Gastrocnemius medialis (tissue), 4 donors: ENCODE data around the gene MNAT1. TPM values are rescaled to one million over a fixed set of nuclear protein-coding genes. Genes with fewer than 3 reads are reported as not detected.

Experiments used
- ATAC-seq, 2 donors: fragments of 150-250 bp; one replicate each; pipeline ENCODE4 v1.9.1; 2016
- DNase-seq, 2 donors: peaks; one replicate each; pipeline ENCODE4 v3.0.0-alpha.2; 2019
- H3K27ac ChIP-seq, 4 donors: fragments of 200-600 bp; sonication (generic); 1 replicate in 1 of 4; 2 replicates in 3 of 4; pipeline ENCODE4 v1.5.1; 2016 to 2018; ENCODE audit warnings: mild to moderate bottlenecking in 2 of 4, moderate library complexity in 1 of 4
- H3K27me3 ChIP-seq, 3 donors: fragments of 200-600 bp; sonication (generic) in 2 of 3; 1 replicate in 1 of 3; 2 replicates in 2 of 3; pipeline versions ENCODE4 v1.5.1 to v1.6.0; 2016 to 2019; ENCODE audit warnings: mild to moderate bottlenecking in 1 of 3, moderate library complexity in 1 of 3
- H3K36me3 ChIP-seq, 2 donors: fragments of 200-600 bp; sonication (generic) in 1 of 2; one replicate each; pipeline ENCODE4 v1.5.1; 2017 to 2018
- H3K4me1 ChIP-seq, 2 donors: fragments of 200-600 bp; sonication (generic) in 1 of 2; one replicate each; pipeline ENCODE4 v1.5.1; 2016 to 2017; ENCODE audit warnings: mild to moderate bottlenecking in 2 of 2
- H3K4me3 ChIP-seq, 4 donors: fragments of 200-600 bp; sonication (generic) in 3 of 4; 1 replicate in 1 of 4; 2 replicates in 3 of 4; pipeline ENCODE4 v1.5.1; 2016 to 2019; ENCODE audit warnings: mild to moderate bottlenecking in 2 of 4
- H3K9me3 ChIP-seq, 3 donors: fragments of 200-600 bp; sonication (generic) in 2 of 3; 1 replicate in 1 of 3; 2 replicates in 2 of 3; pipeline ENCODE4 v1.5.1; 2016 to 2019
- POLR2A ChIP-seq, 2 donors: fragments of 450-650 bp; IDR thresholded peaks; one replicate each; pipeline ENCODE4 v1.6.1; 2017; ENCODE audit warnings: antibody characterized with exemption in 2 of 2, mild to moderate bottlenecking in 2 of 2, moderate library complexity in 2 of 2
- in situ Hi-C, 4 donors: fragments of 200-750 bp; cut with MboI; loops; one replicate each; pipeline versions ENCODE4 v1.15.0 to v1.8.0; 2017; ENCODE audit warnings: low sequenced_read_pairs in 4 of 4
- intact Hi-C: fragments of 100-400 bp; cut with DNase I; formaldehyde crosslinking; loops from one replicate; pipeline ENCODE4 v1.15.1; 2023; ENCODE audit warnings: low total_unique reads
- total RNA-seq, 4 donors: library from RNA; depleted of rRNA; stranded (reverse); fragments of >200 nt; gene quantifications; one replicate each; pipeline versions ENCODE4 v1.1.0 to v1.2.3, GENCODE V29; 2016
- TF ChIP-seq, protein P1 (sequence below), 5 experiments: fragments of 450-650 bp in 3 of 5; fragments of 200-600 bp in 2 of 5; sonication (generic) in 2 of 5; IDR thresholded peaks in 4 of 5; conservative IDR thresholded peaks in 1 of 5; 1 replicate in 4 of 5; 2 replicates in 1 of 5; pipeline ENCODE4 v1.5.1; 2016 to 2019; ENCODE audit warnings: antibody characterized with exemption in 5 of 5, mild to moderate bottlenecking in 3 of 5, moderate library complexity in 3 of 5

Gene MNAT1
- total RNA-seq, 4 donors from 2014 or later, result 50.1 to 69.2 (median 62.0) TPM

GRCh38 chr14:60973070-60973469 lies 238.5 kb downstream of the MNAT1 start:
- DNase-seq, result no peak
- H3K27ac ChIP-seq, result peak overlapping the region; percentile 22 to 57 (median 35)
- no peaks in the 10 kb centered on the region for H3K9me3 ChIP-seq
- no peak for ATAC-seq
- intact Hi-C loops (no loop called here), in situ Hi-C loops (loop anchor here in 1 of 4 donors (10.0 kb wide), 1 partner anchor 248 kb away; the partner anchor contains the start of gene SIX4)
- no peaks in the 10 kb centered on the region for H3K27me3 ChIP-seq
- no peak for TF ChIP-seq POLR2A (IDR thresholded peaks at IDR 0.05)
- TF ChIP-seq, protein P1, sequence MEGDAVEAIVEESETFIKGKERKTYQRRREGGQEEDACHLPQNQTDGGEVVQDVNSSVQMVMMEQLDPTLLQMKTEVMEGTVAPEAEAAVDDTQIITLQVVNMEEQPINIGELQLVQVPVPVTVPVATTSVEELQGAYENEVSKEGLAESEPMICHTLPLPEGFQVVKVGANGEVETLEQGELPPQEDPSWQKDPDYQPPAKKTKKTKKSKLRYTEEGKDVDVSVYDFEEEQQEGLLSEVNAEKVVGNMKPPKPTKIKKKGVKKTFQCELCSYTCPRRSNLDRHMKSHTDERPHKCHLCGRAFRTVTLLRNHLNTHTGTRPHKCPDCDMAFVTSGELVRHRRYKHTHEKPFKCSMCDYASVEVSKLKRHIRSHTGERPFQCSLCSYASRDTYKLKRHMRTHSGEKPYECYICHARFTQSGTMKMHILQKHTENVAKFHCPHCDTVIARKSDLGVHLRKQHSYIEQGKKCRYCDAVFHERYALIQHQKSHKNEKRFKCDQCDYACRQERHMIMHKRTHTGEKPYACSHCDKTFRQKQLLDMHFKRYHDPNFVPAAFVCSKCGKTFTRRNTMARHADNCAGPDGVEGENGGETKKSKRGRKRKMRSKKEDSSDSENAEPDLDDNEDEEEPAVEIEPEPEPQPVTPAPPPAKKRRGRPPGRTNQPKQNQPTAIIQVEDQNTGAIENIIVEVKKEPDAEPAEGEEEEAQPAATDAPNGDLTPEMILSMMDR (IDR thresholded peaks at IDR 0.05 in 4 of 5, conservative IDR thresholded peaks at IDR 0.05 in 1 of 5), result no peak
- no peaks in the 10 kb centered on the region for H3K36me3 ChIP-seq
- peaks cover 24 to 32% of the 10 kb centered on the region in 2 donors for H3K4me1 ChIP-seq
- no peak overlapping the region for H3K4me3 ChIP-seq

DNA sequence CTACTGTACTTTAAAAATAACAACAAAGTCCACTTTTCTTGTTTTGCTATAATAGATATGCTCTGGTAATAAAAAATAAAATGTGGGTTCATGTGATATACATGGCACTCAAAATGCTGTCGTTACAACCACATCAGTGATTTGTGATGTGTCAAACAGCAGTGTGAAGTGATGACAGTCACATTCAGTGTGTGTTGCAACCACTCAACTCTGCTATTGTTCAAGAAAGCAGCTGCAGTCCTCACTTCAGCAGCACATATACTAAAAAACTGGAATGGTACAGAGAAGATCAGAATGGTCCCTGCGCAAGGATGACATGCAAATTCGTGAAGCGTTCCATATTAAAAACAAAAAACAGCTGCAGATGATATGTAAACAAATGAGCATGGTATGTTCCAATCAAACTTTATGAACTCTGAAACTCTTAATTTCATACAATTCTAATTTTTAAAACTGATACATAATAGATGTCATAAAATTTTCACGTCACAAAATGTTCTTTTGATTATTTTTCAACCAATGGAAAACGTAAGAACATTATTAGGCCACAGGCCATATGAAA lies 239.6 kb downstream of the MNAT1 start:
- H3K4me3 ChIP-seq, result no peak overlapping the region
- no peaks in the 10 kb centered on the region for H3K36me3 ChIP-seq
- intact Hi-C loops, result no loop called here
- no peaks in the 10 kb centered on the region for H3K27me3 ChIP-seq
- peaks cover 23 to 41% of the 10 kb centered on the region in 2 donors for H3K4me1 ChIP-seq
- ATAC-seq (peak; percentile 72 to 92), DNase-seq (peak in 1 of 2 donors; percentile 8)
- H3K9me3 ChIP-seq, result no peaks in the 10 kb centered on the region
- TF ChIP-seq, protein P1 (IDR thresholded peaks at IDR 0.05 in 4 of 5, conservative IDR thresholded peaks at IDR 0.05 in 1 of 5), result no peak
- TF ChIP-seq POLR2A (IDR thresholded peaks at IDR 0.05), result no peak
- in situ Hi-C loops, result loop anchor here in 1 of 4 donors (10.0 kb wide), 1 partner anchor 249 kb away; the partner anchor contains the start of gene SIX4
- peak overlapping the region; percentile 22 to 57 (median 36) for H3K27ac ChIP-seq

GRCh38 chr14:60975551-60975950 lies 241.0 kb downstream of the MNAT1 start:
- in situ Hi-C loops, result loop anchor here in 2 of 4 donors (10.0 to 25.0 kb wide), 2 partner anchors 251 to 338 kb away; partner anchors contain the start of genes SIX1 (in 1 of the 2) and SIX4 (in 1 of the 2)
- peak in 1 of 2 donors; percentile 10 for ATAC-seq
- Histone ChIP-seq H3K36me3 (no peaks in the 10 kb centered on the region), H3K9me3 (no peaks in the 10 kb centered on the region), H3K27me3 (no peaks in the 10 kb centered on the region), H3K4me3 (no peak overlapping the region), H3K27ac (peak overlapping the region in 2 of 4 donors; percentile 44 to 57), H3K4me1 (peaks cover 36 to 53% of the 10 kb centered on the region in 2 donors)
- no peak for TF ChIP-seq POLR2A (IDR thresholded peaks at IDR 0.05)
- TF ChIP-seq, protein P1 (IDR thresholded peaks at IDR 0.05 in 4 of 5, conservative IDR thresholded peaks at IDR 0.05 in 1 of 5), result no peak
- intact Hi-C loops, result no loop called here
- DNase-seq, result no peak

DNA sequence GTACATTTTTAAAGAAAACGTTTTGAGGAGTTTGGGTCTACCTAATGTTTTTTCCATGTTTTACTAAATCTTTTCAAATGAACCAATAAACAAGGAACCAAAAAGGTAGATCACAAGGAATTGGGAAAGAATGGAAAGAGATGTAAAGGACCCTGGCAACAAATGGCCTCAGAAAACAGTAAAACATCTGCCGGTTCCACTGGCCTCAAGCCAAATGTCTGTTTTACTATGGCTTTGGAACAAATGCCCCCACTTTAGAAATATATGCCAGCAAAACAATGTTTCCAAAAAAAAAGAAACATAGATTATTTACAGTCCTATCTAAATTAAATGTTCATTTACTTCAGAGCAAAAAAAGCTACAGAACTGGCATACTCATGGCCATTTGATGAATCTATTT lies 243.3 kb downstream of the MNAT1 start:
- no peak for DNase-seq
- no peak for TF ChIP-seq POLR2A (IDR thresholded peaks at IDR 0.05)
- TF ChIP-seq, protein P1 (IDR thresholded peaks at IDR 0.05 in 4 of 5, conservative IDR thresholded peaks at IDR 0.05 in 1 of 5), result no peak
- H3K27ac ChIP-seq, result peak overlapping the region in 2 of 4 donors; percentile 31 to 88
- peaks cover 49 to 65% of the 10 kb centered on the region in 2 donors for H3K4me1 ChIP-seq
- intact Hi-C loops, result no loop called here
- in situ Hi-C loops, result loop anchor here in 2 of 4 donors (10.0 to 25.0 kb wide), 2 partner anchors 253 to 341 kb away; partner anchors contain the start of genes SIX1 (in 1 of the 2) and SIX4 (in 1 of the 2)
- H3K9me3 ChIP-seq, result no peaks in the 10 kb centered on the region
- no peak for ATAC-seq
- no peak overlapping the region for H3K4me3 ChIP-seq
- H3K36me3 ChIP-seq, result no peaks in the 10 kb centered on the region
- no peaks in the 10 kb centered on the region for H3K27me3 ChIP-seq
